WTC11 (cell line): ENCODE measurements around the gene ERC2. TPM values are rescaled to one million over a fixed set of nuclear protein-coding genes. Genes with fewer than 3 reads are reported as not detected.

Source experiments
- ATAC-seq: fragments of 200-7000 bp; cut with Tn5 transposase; 2 replicates; pipeline ENCODE4 v1.10.0; 2021; ENCODE audit warnings: mild to moderate bottlenecking, moderate library complexity
- CTCF ChIA-PET: fragments of 300-600 bp; sonication (Branson Sonifier 250); formaldehyde crosslinking; loops from one replicate; lab custom pipeline; 2021; ENCODE audit warnings: antibody characterized with exemption; lab: Charles Lee
- POLR2A ChIA-PET: fragments of 350-600 bp; sonication (Branson Sonifier 250); formaldehyde crosslinking; loops from one replicate; lab custom pipeline; 2021; ENCODE audit warnings: antibody characterized with exemption; lab: Charles Lee
- DNase-seq: peaks from one replicate; pipeline ENCODE4 v3.0.0; 2021; ENCODE audit warnings: low spot score
- H3K27ac Mint-ChIP-seq: 2 replicates; pipeline ENCODE4 v1.8.0; 2021; ENCODE audit warnings: mixed read lengths
- H3K27me3 Mint-ChIP-seq: 2 replicates; pipeline ENCODE4 v1.8.0; 2021; ENCODE audit warnings: low read depth, mild to moderate bottlenecking, moderate library complexity, mixed read lengths
- H3K36me3 Mint-ChIP-seq: 2 replicates; pipeline ENCODE4 v1.8.0; 2021; ENCODE audit warnings: mixed read lengths
- H3K4me1 Mint-ChIP-seq: 2 replicates; pipeline ENCODE4 v1.8.0; 2022; ENCODE audit warnings: mixed read lengths
- H3K4me3 Mint-ChIP-seq: 2 replicates; pipeline ENCODE4 v1.8.0; 2021; ENCODE audit warnings: mild to moderate bottlenecking, moderate library complexity, mixed read lengths
- H3K9me3 Mint-ChIP-seq: 2 replicates; pipeline ENCODE4 v1.8.0; 2021; ENCODE audit warnings: mixed read lengths
- AR ChIP-seq: fragments of 250-450 bp; sonication (Bioruptor Pico); IDR thresholded peaks from 2 replicates; pipeline ENCODE4 v1.9.0; 2021; ENCODE audit warnings: mild to moderate bottlenecking
- ATF1 ChIP-seq: sonication (generic); formaldehyde crosslinking; IDR thresholded peaks from 2 replicates; pipeline ENCODE4 v1.8.1; 2023; ENCODE audit warnings: mild to moderate bottlenecking, moderate library complexity, missing genetic modification reagents
- CREB1 ChIP-seq: sonication (generic); formaldehyde crosslinking; IDR thresholded peaks from 2 replicates; pipeline ENCODE4 v1.8.0; 2023; ENCODE audit warnings: mild to moderate bottlenecking, missing genetic modification reagents
- CREM ChIP-seq: sonication (generic); formaldehyde crosslinking; IDR thresholded peaks from 2 replicates; pipeline ENCODE4 v1.8.1; 2022; ENCODE audit warnings: mild to moderate bottlenecking, missing genetic modification reagents, moderate library complexity
- ELF4 ChIP-seq: sonication (generic); formaldehyde crosslinking; IDR thresholded peaks from 2 replicates; pipeline ENCODE4 v1.8.1; 2022; ENCODE audit warnings: low read depth, mild to moderate bottlenecking, moderate library complexity, missing genetic modification reagents
- EMX1 ChIP-seq: fragments of 250-450 bp; sonication (Bioruptor Pico); IDR thresholded peaks from 2 replicates; pipeline ENCODE4 v1.8.0; 2021; ENCODE audit warnings: mild to moderate bottlenecking
- ERG ChIP-seq: fragments of 250-450 bp; sonication (Bioruptor Pico); IDR thresholded peaks from 2 replicates; pipeline ENCODE4 v1.8.0; 2021; ENCODE audit warnings: mild to moderate bottlenecking
- ETV6 ChIP-seq: sonication (generic); formaldehyde crosslinking; IDR thresholded peaks from 2 replicates; pipeline ENCODE4 v1.8.1; 2022; ENCODE audit warnings: mild to moderate bottlenecking, missing genetic modification reagents
- FOXK1 ChIP-seq: sonication (generic); formaldehyde crosslinking; IDR thresholded peaks from 2 replicates; pipeline ENCODE4 v1.8.0; 2022; ENCODE audit warnings: mild to moderate bottlenecking, moderate library complexity, missing genetic modification reagents
- GABPB1 ChIP-seq: sonication (generic); formaldehyde crosslinking; IDR thresholded peaks from 2 replicates; pipeline ENCODE4 v1.8.1; 2023; ENCODE audit warnings: mild to moderate bottlenecking, missing genetic modification reagents
- MAX ChIP-seq: sonication (generic); formaldehyde crosslinking; IDR thresholded peaks from 2 replicates; pipeline ENCODE4 v1.8.0; 2022; ENCODE audit warnings: mild to moderate bottlenecking, missing genetic modification reagents
- MLX ChIP-seq: sonication (generic); formaldehyde crosslinking; IDR thresholded peaks from 2 replicates; pipeline ENCODE4 v1.8.1; 2023; ENCODE audit warnings: mild to moderate bottlenecking, missing genetic modification reagents, moderate library complexity
- NFATC4 ChIP-seq: fragments of 250-450 bp; sonication (Bioruptor Pico); IDR thresholded peaks from 2 replicates; pipeline ENCODE4 v1.9.0; 2021; ENCODE audit warnings: mild to moderate bottlenecking
- NFE2L1 ChIP-seq: sonication (generic); formaldehyde crosslinking; IDR thresholded peaks from 2 replicates; pipeline ENCODE4 v1.8.1; 2023; ENCODE audit warnings: missing genetic modification reagents
- NFYB ChIP-seq: sonication (generic); formaldehyde crosslinking; conservative IDR thresholded peaks from 2 replicates; pipeline ENCODE4 v1.8.0; 2022; ENCODE audit warnings: low read depth, missing genetic modification reagents
- NR1H2 ChIP-seq: sonication (generic); formaldehyde crosslinking; IDR thresholded peaks from 2 replicates; pipeline ENCODE4 v1.9.0; 2021; ENCODE audit warnings: mild to moderate bottlenecking, moderate library complexity, missing genetic modification reagents
- SMAD4 ChIP-seq: sonication (generic); formaldehyde crosslinking; IDR thresholded peaks from 2 replicates; pipeline ENCODE4 v1.8.0; 2022; ENCODE audit warnings: mild to moderate bottlenecking, missing genetic modification reagents
- TEAD4 ChIP-seq: sonication (generic); formaldehyde crosslinking; IDR thresholded peaks from 2 replicates; pipeline ENCODE4 v1.8.0; 2022; ENCODE audit warnings: mild to moderate bottlenecking, missing genetic modification reagents
- ZBTB43 ChIP-seq: sonication (generic); formaldehyde crosslinking; IDR thresholded peaks from 2 replicates; pipeline ENCODE4 v1.8.1; 2023; ENCODE audit warnings: mild to moderate bottlenecking, missing genetic modification reagents
- ZNF512 ChIP-seq: sonication (generic); formaldehyde crosslinking; IDR thresholded peaks from 2 replicates; pipeline ENCODE4 v1.8.1; 2022; ENCODE audit warnings: missing genetic modification reagents, borderline replicate concordance
- ZNF671 ChIP-seq: fragments of 250-450 bp; sonication (Bioruptor Pico); IDR thresholded peaks from 2 replicates; pipeline ENCODE4 v1.8.0; 2021; ENCODE audit warnings: mild to moderate bottlenecking
- total RNA-seq: library from RNA; stranded (reverse); gene quantifications from 3 replicates; pipeline ENCODE4 v1.2.3, GENCODE V29; 2021

The ERC2 gene
- total RNA-seq, 1 experiment from 2014 or later, result 23.5 TPM

GRCh38 chr3:56339671-56340070 lies 128.6 kb downstream of the ERC2 start (continued):
- no peak for TF ChIP-seq ZNF512 (CRISPR knock-in tag)
- no peak for TF ChIP-seq FOXK1 (CRISPR knock-in tag)

- H3K9me3 Mint-ChIP-seq, result no peaks in the 10 kb centered on the region
- H3K4me3 Mint-ChIP-seq, result no peak overlapping the region
- H3K27ac Mint-ChIP-seq, result no peak overlapping the region
- H3K27me3 Mint-ChIP-seq, result no peaks in the 10 kb centered on the region
- no peaks in the 10 kb centered on the region for H3K36me3 Mint-ChIP-seq
- ChIA-PET CTCF (interaction anchor here (1.2 to 2.5 kb wide), 2 partner anchors 17 to 155 kb away, joined by 3 to 8 read pairs; no protein-coding TSS in a partner anchor), POLR2A (no interaction called here)
- TF ChIP-seq FOXK1 (CRISPR knock-in tag), result no peak
- no peak for TF ChIP-seq NFATC4
- TF ChIP-seq ATF1, result no peak
- no peak for TF ChIP-seq ZBTB43 (CRISPR knock-in tag)
- no peak for TF ChIP-seq ELF4 (CRISPR knock-in tag)
- no peak for TF ChIP-seq AR (CRISPR knock-in tag)
- TF ChIP-seq EMX1 (CRISPR knock-in tag), result no peak
- no peak for TF ChIP-seq MLX (CRISPR knock-in tag)
- TF ChIP-seq ZNF671 (CRISPR knock-in tag), result no peak
- no peak for TF ChIP-seq NR1H2 (CRISPR knock-in tag)
- TF ChIP-seq CREM (CRISPR knock-in tag), result no peak
- TF ChIP-seq MAX (CRISPR knock-in tag), result no peak
- TF ChIP-seq TEAD4 (CRISPR knock-in tag), result no peak
- no peak for TF ChIP-seq NFE2L1
- no peak for TF ChIP-seq ERG
- no peak for TF ChIP-seq SMAD4 (CRISPR knock-in tag)
- no peak for TF ChIP-seq NFYB
- TF ChIP-seq GABPB1, result no peak
- no peak for TF ChIP-seq ETV6 (CRISPR knock-in tag)
- no peak for TF ChIP-seq CREB1
- no peak for DNase-seq
- ATAC-seq, result no peak
- H3K4me1 Mint-ChIP-seq, result peaks cover 4% of the 10 kb centered on the region
These were observed 129.0 kb downstream of the ERC2 start for GRCh38 chr3:56339244-56339643.
